Common myeloid progenitor, CD34-positive (primary cell): ENCODE measurements around the gene GALNT1.
A peak's percentile ranks its signal among the peaks of the same experiment; 100 is the strongest.

ENCODE experiments used
- CTCF ChIA-PET: fragments of 350-600 bp; sonication (Branson Sonifier 250); formaldehyde crosslinking; loops from one replicate; lab custom pipeline; 2021; ENCODE audit warnings: antibody characterized with exemption; lab: Charles Lee
- POLR2A ChIA-PET: fragments of 350-600 bp; sonication (Branson Sonifier 250); formaldehyde crosslinking; loops from one replicate; lab custom pipeline; 2021; ENCODE audit warnings: antibody characterized with exemption; lab: Charles Lee
- DNase-seq, 3 donors: peaks; one replicate each; pipeline versions ENCODE4 v3.0.0 to v3.0.0-alpha.2; 2013
- H3K27ac ChIP-seq, 2 experiments: 1 replicate in 1 of 2; 2 replicates in 1 of 2; pipeline ENCODE4 v1.7.0; 2013; ENCODE audit warnings: inconsistent platforms in 2 of 2, low read length in 2 of 2, mild to moderate bottlenecking in 2 of 2, low read depth in 1 of 2, moderate library complexity in 1 of 2; ENCODE audit not compliant: severe bottlenecking in 2 of 2, insufficient read depth in 1 of 2, poor library complexity in 1 of 2
- H3K27me3 ChIP-seq, 5 experiments: replicated peaks in 2 of 5; 1 replicate in 3 of 5; 2 replicates in 2 of 5; pipeline versions ENCODE4 v1.6.1 to v1.7.0; 2013; ENCODE audit warnings: low read length in 4 of 5, mild to moderate bottlenecking in 2 of 5, moderate library complexity in 2 of 5, inconsistent platforms in 1 of 5; ENCODE audit not compliant: insufficient read depth in 5 of 5, control insufficient read depth in 4 of 5
- H3K36me3 ChIP-seq, 4 experiments: 1 replicate in 2 of 4; 2 replicates in 2 of 4; pipeline versions ENCODE4 v1.6.1 to v1.7.0; 2013; ENCODE audit warnings: low read length in 3 of 4, control low read depth in 1 of 4, mild to moderate bottlenecking in 1 of 4; ENCODE audit not compliant: control insufficient read depth in 4 of 4, insufficient read depth in 4 of 4
- H3K4me1 ChIP-seq, 4 experiments: 1 replicate in 3 of 4; 2 replicates in 1 of 4; pipeline versions ENCODE4 v1.6.1 to v1.7.1; 2013; ENCODE audit warnings: low read length in 3 of 4, mild to moderate bottlenecking in 3 of 4, control low read depth in 1 of 4, inconsistent platforms in 1 of 4, moderate library complexity in 1 of 4; ENCODE audit not compliant: control insufficient read depth in 4 of 4, insufficient read depth in 4 of 4; ENCODE audit errors: control extremely low read depth in 1 of 4
- H3K4me3 ChIP-seq, 7 experiments: 1 replicate in 4 of 7; 2 replicates in 3 of 7; pipeline versions ENCODE4 v1.5.1 to v1.7.0; 2013; ENCODE audit warnings: mild to moderate bottlenecking in 7 of 7, low read length in 6 of 7, moderate library complexity in 6 of 7, inconsistent platforms in 2 of 7, low read depth in 2 of 7, control low read depth in 1 of 7; ENCODE audit not compliant: insufficient read depth in 4 of 7, control insufficient read depth in 1 of 7; ENCODE audit errors: extremely low read depth in 1 of 7
- H3K9me3 ChIP-seq, 5 experiments: 1 replicate in 4 of 5; 2 replicates in 1 of 5; pipeline versions ENCODE4 v1.6.1 to v1.7.1; 2013; ENCODE audit warnings: low read length in 4 of 5, mild to moderate bottlenecking in 2 of 5, inconsistent platforms in 1 of 5, low read depth in 1 of 5, moderate library complexity in 1 of 5; ENCODE audit not compliant: control insufficient read depth in 4 of 5, insufficient read depth in 2 of 5; ENCODE audit errors: control extremely low read depth in 1 of 5
- WGBS: methylation state at CpG from one replicate; pipeline ENCODE4 v1.1.5; 2013; ENCODE audit not compliant: insufficient coverage; 5-methylcytosine and 5-hydroxymethylcytosine counted together

Gene GALNT1

GRCh38 chr18:35730691-35731370, 149.3 kb downstream of the GALNT1 start:
- 99% methylated on average over 10 of the region's 12 CpGs for WGBS
- ChIA-PET CTCF (no interaction called here), POLR2A (no interaction called here)
- peaks cover 0 to 17% (median 2%) of the 10 kb centered on the region in 5 experiments for H3K9me3 ChIP-seq
- H3K4me3 ChIP-seq = no peak overlapping the region
- H3K27ac ChIP-seq = no peak overlapping the region
- no peaks in the 10 kb centered on the region for H3K27me3 ChIP-seq
- no peak for DNase-seq
- no peaks in the 10 kb centered on the region for H3K4me1 ChIP-seq
- H3K36me3 ChIP-seq = no peaks in the 10 kb centered on the region

GRCh38 chr18:35731701-35732100, 150.2 kb downstream of the GALNT1 start:
- CTCF ChIA-PET = no interaction called here
- H3K36me3 ChIP-seq = no peaks in the 10 kb centered on the region
- H3K4me3 ChIP-seq = no peak overlapping the region
- DNase-seq = no peak
- peaks cover 0 to 17% (median 2%) of the 10 kb centered on the region in 5 experiments for H3K9me3 ChIP-seq
- H3K27ac ChIP-seq = no peak overlapping the region
- POLR2A ChIA-PET = no interaction called here
- H3K4me1 ChIP-seq = no peaks in the 10 kb centered on the region
- no peaks in the 10 kb centered on the region for H3K27me3 ChIP-seq

GRCh38 chr18:35732162-35732561, 150.6 kb downstream of the GALNT1 start:
- no CpG with 5 or more reads among the region's 1 CpG for WGBS
- H3K27me3 ChIP-seq = no peaks in the 10 kb centered on the region
- H3K4me1 ChIP-seq = no peaks in the 10 kb centered on the region
- peaks cover 0 to 17% (median 2%) of the 10 kb centered on the region in 5 experiments for H3K9me3 ChIP-seq
- no peak overlapping the region for H3K27ac ChIP-seq
- DNase-seq = no peak
- CTCF ChIA-PET = no interaction called here
- POLR2A ChIA-PET = no interaction called here
- H3K4me3 ChIP-seq = no peak overlapping the region
- no peaks in the 10 kb centered on the region for H3K36me3 ChIP-seq

GRCh38 chr18:35732636-35733035, 151.1 kb downstream of the GALNT1 start:
- DNase-seq = peak in 1 of 3 donors; percentile 6
- ChIA-PET POLR2A (no interaction called here), CTCF (interaction anchor here (0.8 kb wide), 1 partner anchor 235 kb away, joined by 3 read pairs; the partner anchor contains the start of gene INO80C)
- no peaks in the 10 kb centered on the region for H3K4me1 ChIP-seq
- H3K27me3 ChIP-seq = no peaks in the 10 kb centered on the region
- H3K9me3 ChIP-seq = peaks cover 0 to 17% (median 2%) of the 10 kb centered on the region in 5 experiments
- H3K36me3 ChIP-seq = no peaks in the 10 kb centered on the region
- no peak overlapping the region for H3K4me3 ChIP-seq
- 100% methylated on average over 1 of the region's 1 CpG for WGBS
- no peak overlapping the region for H3K27ac ChIP-seq

GRCh38 chr18:35733408-35733807, 151.9 kb downstream of the GALNT1 start:
- CTCF ChIA-PET = interaction anchor here (0.8 kb wide), 1 partner anchor 236 kb away, joined by 3 read pairs; the partner anchor contains the start of gene INO80C
- Histone ChIP-seq H3K9me3 (peaks cover 0 to 15% (median 2%) of the 10 kb centered on the region in 5 experiments), H3K27ac (no peak overlapping the region), H3K4me1 (no peaks in the 10 kb centered on the region), H3K27me3 (no peaks in the 10 kb centered on the region), H3K4me3 (no peak overlapping the region), H3K36me3 (no peaks in the 10 kb centered on the region)
- POLR2A ChIA-PET = no interaction called here
- DNase-seq = no peak
- 100% methylated on average over 3 of the region's 7 CpGs for WGBS

- H3K27ac ChIP-seq = no peak overlapping the region
- 80% methylated on average over 1 of the region's 3 CpGs for WGBS
- H3K4me3 ChIP-seq = no peak overlapping the region
- H3K4me1 ChIP-seq = no peaks in the 10 kb centered on the region
- POLR2A ChIA-PET = no interaction called here
- DNase-seq = no peak
- no peaks in the 10 kb centered on the region for H3K9me3 ChIP-seq
- no peaks in the 10 kb centered on the region for H3K27me3 ChIP-seq
- no peaks in the 10 kb centered on the region for H3K36me3 ChIP-seq
- CTCF ChIA-PET = no interaction called here
Measured at GRCh38 chr18:35736696-35737095, 155.2 kb downstream of the GALNT1 start.

GRCh38 chr18:35739778-35740177, 158.2 kb downstream of the GALNT1 start:
- Histone ChIP-seq H3K4me3 (no peak overlapping the region), H3K36me3 (no peaks in the 10 kb centered on the region), H3K4me1 (no peaks in the 10 kb centered on the region), H3K9me3 (no peaks in the 10 kb centered on the region), H3K27ac (no peak overlapping the region), H3K27me3 (no peaks in the 10 kb centered on the region)
- DNase-seq = no peak
- CTCF ChIA-PET = no interaction called here
- POLR2A ChIA-PET = no interaction called here
